Measurements from ENCODE around the gene ADGRB2. TPM values are rescaled to one million over a fixed set of nuclear protein-coding genes. Genes with fewer than 3 reads are reported as not detected.

ADGRB2 gene
- polyA plus RNA-seq, 3 donors = not detected

GRCh38 chr1:31742462-31743212 is 21.5 kb downstream of the ADGRB2 start:
- no peaks in the 10 kb centered on the region for H3K9me3 ChIP-seq (replicated peaks in 1 of 2; ENCODE audit: control insufficient read depth in 1 of 2, insufficient read depth in 1 of 2, low read length in 2 of 2)
- intact Hi-C loops (cut with micrococcal nuclease) = no loop called here
- no peaks in the 10 kb centered on the region for H3K27me3 ChIP-seq (ENCODE audit: control insufficient read depth in 2 of 2, insufficient read depth in 2 of 2, low read length in 2 of 2)
- 93% methylated on average over 31 of the region's 32 CpGs for WGBS (ENCODE audit: insufficient coverage)
- no peaks in the 10 kb centered on the region for H3K36me3 ChIP-seq (replicated peaks in 1 of 2; ENCODE audit: control insufficient read depth in 1 of 2, insufficient read depth in 2 of 2, low read length in 2 of 2)
- H3K4me3 ChIP-seq (replicated peaks in 1 of 3; ENCODE audit: low read depth in 2 of 3, low read length in 3 of 3) = no peak overlapping the region
- TF ChIP-seq CTCF (IDR thresholded peaks at IDR 0.05) = no peak
- no peaks in the 10 kb centered on the region for H3K79me2 ChIP-seq (ENCODE audit: insufficient read depth, low read length)
- no peak overlapping the region for H3K9ac ChIP-seq (ENCODE audit: insufficient read depth, low read length, poor library complexity, severe bottlenecking)
- no peak overlapping the region for H3K27ac ChIP-seq (ENCODE audit: low read depth in 1 of 2, low read length in 2 of 2)
- no peaks in the 10 kb centered on the region for H4K20me1 ChIP-seq (ENCODE audit: insufficient read depth, low read length)
- DNase-seq = no peak
- H3K36me3 Mint-ChIP-seq = no peaks in the 10 kb centered on the region
- no peak overlapping the region for H3K4me2 ChIP-seq (replicated peaks; ENCODE audit: extremely low read depth, low read length, poor library complexity, severe bottlenecking)
- H3K27ac Mint-ChIP-seq = no peak overlapping the region
- H3K9me3 Mint-ChIP-seq = peaks cover 0 to 1% (median 0%) of the 10 kb centered on the region in 7 donors
- H2AFZ ChIP-seq (ENCODE audit: insufficient read depth, low read depth, low read length, poor library complexity, severe bottlenecking) = no peak overlapping the region
- peaks cover 8% of the 10 kb centered on the region for H3K4me1 Mint-ChIP-seq
- H3K4me1 ChIP-seq (ENCODE audit: control insufficient read depth in 1 of 2, insufficient read depth in 2 of 2, low read length in 2 of 2) = no peaks in the 10 kb centered on the region
- no peak overlapping the region for H3K4me3 Mint-ChIP-seq
- peaks cover 4 to 18% (median 18%) of the 10 kb centered on the region in 3 donors for H3K27me3 Mint-ChIP-seq (ENCODE audit: low read depth in 3 of 3)

GRCh38 chr1:31739346-31739745 is 24.8 kb downstream of the ADGRB2 start:
- Mint-ChIP-seq H3K4me1 (peaks cover 2% of the 10 kb centered on the region), H3K9me3 (no peaks in the 10 kb centered on the region), H3K27me3 (ENCODE audit: low read depth in 3 of 3) (peaks cover 2 to 11% (median 8%) of the 10 kb centered on the region in 3 donors), H3K36me3 (no peaks in the 10 kb centered on the region), H3K27ac (no peak overlapping the region), H3K4me3 (no peak overlapping the region)
- no peaks in the 10 kb centered on the region for H3K36me3 ChIP-seq (replicated peaks in 1 of 2; ENCODE audit: control insufficient read depth in 1 of 2, insufficient read depth in 2 of 2, low read length in 2 of 2)
- H3K27ac ChIP-seq (ENCODE audit: low read depth in 1 of 2, low read length in 2 of 2) = no peak overlapping the region
- no peaks in the 10 kb centered on the region for H3K79me2 ChIP-seq (ENCODE audit: insufficient read depth, low read length)
- no peak overlapping the region for H3K9ac ChIP-seq (ENCODE audit: insufficient read depth, low read length, poor library complexity, severe bottlenecking)
- WGBS (ENCODE audit: insufficient coverage) = 27% methylated on average over 11 of the region's 12 CpGs
- no peak overlapping the region for H2AFZ ChIP-seq (ENCODE audit: insufficient read depth, low read depth, low read length, poor library complexity, severe bottlenecking)
- no peak overlapping the region for H3K4me2 ChIP-seq (replicated peaks; ENCODE audit: extremely low read depth, low read length, poor library complexity, severe bottlenecking)
- no peak for DNase-seq
- H3K4me3 ChIP-seq (replicated peaks in 1 of 3; ENCODE audit: low read depth in 2 of 3, low read length in 3 of 3) = no peak overlapping the region
- H4K20me1 ChIP-seq (ENCODE audit: insufficient read depth, low read length) = no peaks in the 10 kb centered on the region
- TF ChIP-seq CTCF (IDR thresholded peaks at IDR 0.05) = no peak
- H3K27me3 ChIP-seq (ENCODE audit: control insufficient read depth in 2 of 2, insufficient read depth in 2 of 2, low read length in 2 of 2) = no peaks in the 10 kb centered on the region
- no peaks in the 10 kb centered on the region for H3K9me3 ChIP-seq (replicated peaks in 1 of 2; ENCODE audit: control insufficient read depth in 1 of 2, insufficient read depth in 1 of 2, low read length in 2 of 2)
- no peaks in the 10 kb centered on the region for H3K4me1 ChIP-seq (ENCODE audit: control insufficient read depth in 1 of 2, insufficient read depth in 2 of 2, low read length in 2 of 2)
- intact Hi-C loops (cut with micrococcal nuclease) = no loop called here

All from CD14-positive monocyte (primary cell).